NCI-H2227 treated with DMSO at 0.1 percent for 48 hours (cell line): ENCODE measurements around the gene SCYL2.
"Not testable (repeated sequence)": the region's sequence is repeated elsewhere in the genome, so short reads cannot be mapped to it uniquely, and the experiment has no call there.

Source experiments
- DNase-seq: peaks from one replicate; lab custom pipeline; 2025; lab: John Stamatoyannopoulos, UW

Gene SCYL2

GRCh38 chr12:100265732-100266584 is 1.0 kb upstream of the SCYL2 start:
- DNase-seq = no peak

- no peak for DNase-seq
Observed at GRCh38 chr12:100266585-100266834, 467 bp upstream of the SCYL2 start.

- DNase-seq = no peak
Observed at GRCh38 chr12:100267603-100268281, 765 bp downstream of the SCYL2 start.

- no peak for DNase-seq
Observed at GRCh38 chr12:100268835-100269564, 2.0 kb downstream of the SCYL2 start.

GRCh38 chr12:100273782-100274181 is 6.8 kb downstream of the SCYL2 start:
- no peak for DNase-seq

- no peak for DNase-seq
Observed at GRCh38 chr12:100274291-100274690, 7.3 kb downstream of the SCYL2 start.

GRCh38 chr12:100279159-100279558 is 12.2 kb downstream of the SCYL2 start:
- no peak for DNase-seq

GRCh38 chr12:100279607-100280244 is 12.7 kb downstream of the SCYL2 start:
- no peak for DNase-seq

GRCh38 chr12:100284556-100284955 is 17.6 kb downstream of the SCYL2 start:
- not testable (repeated sequence) for DNase-seq

- no peak for DNase-seq
Observed at GRCh38 chr12:100289038-100289437, 22.1 kb downstream of the SCYL2 start.

- no peak for DNase-seq
Observed at GRCh38 chr12:100290016-100290415, 23.0 kb downstream of the SCYL2 start.

- no peak for DNase-seq
Observed at GRCh38 chr12:100293017-100293416, 26.0 kb downstream of the SCYL2 start.

- DNase-seq = not testable (repeated sequence)
Observed at GRCh38 chr12:100294366-100294765, 27.4 kb downstream of the SCYL2 start.

- DNase-seq = no peak
Observed at GRCh38 chr12:100295764-100296555, 29.0 kb downstream of the SCYL2 start.

- DNase-seq = no peak
Observed at GRCh38 chr12:100302081-100302480, 35.1 kb downstream of the SCYL2 start.

- DNase-seq = no peak
Observed at GRCh38 chr12:100303831-100304230, 36.9 kb downstream of the SCYL2 start.

- not testable (repeated sequence) for DNase-seq
Observed at GRCh38 chr12:100304334-100304733, 37.4 kb downstream of the SCYL2 start.

GRCh38 chr12:100308138-100308537 is 41.2 kb downstream of the SCYL2 start:
- DNase-seq = not testable (repeated sequence)

- no peak for DNase-seq
Observed at GRCh38 chr12:100311317-100311716, 44.3 kb downstream of the SCYL2 start.

GRCh38 chr12:100317371-100317770 is 50.4 kb downstream of the SCYL2 start:
- DNase-seq = no peak

GRCh38 chr12:100324498-100324897 is 57.5 kb downstream of the SCYL2 start:
- no peak for DNase-seq

GRCh38 chr12:100326208-100326607 is 59.2 kb downstream of the SCYL2 start:
- DNase-seq = no peak
